Mucosa of descending colon (tissue), 3 donors: ENCODE results near the gene SH3GLB1. TPM values are rescaled to one million over a fixed set of nuclear protein-coding genes. Genes with fewer than 3 reads are reported as not detected.

Source experiments
- ATAC-seq: fragments of 200-7000 bp; cut with Tn5 transposase; one replicate; pipeline ENCODE4 v1.9.1; 2020; ENCODE audit warnings: mild to moderate bottlenecking, moderate library complexity
- DNase-seq, 3 donors: peaks; one replicate each; pipeline ENCODE4 v3.0.0-alpha.2; 2020
- H3K36me3 ChIP-seq: fragments of 200-600 bp; one replicate; pipeline ENCODE4 v1.8.0; 2021; ENCODE audit warnings: low read depth, mild to moderate bottlenecking
- H3K4me1 ChIP-seq: fragments of 200-600 bp; one replicate; pipeline ENCODE4 v1.8.0; 2021; ENCODE audit warnings: low read depth, mild to moderate bottlenecking
- H3K4me3 ChIP-seq: fragments of 200-600 bp; one replicate; pipeline ENCODE4 v1.8.0; 2021; ENCODE audit warnings: mild to moderate bottlenecking
- H3K9me3 ChIP-seq: fragments of 200-600 bp; one replicate; pipeline ENCODE4 v1.8.0; 2021; ENCODE audit warnings: mild to moderate bottlenecking
- CTCF ChIP-seq: fragments of 200-600 bp; IDR thresholded peaks from one replicate; pipeline ENCODE4 v1.8.0; 2022; ENCODE audit warnings: antibody characterized with exemption, mild to moderate bottlenecking
- intact Hi-C, 2 donors: fragments of 100-400 bp; cut with DNase I in 1 of 2; cut with micrococcal nuclease in 1 of 2; formaldehyde crosslinking; loops; one replicate each; pipeline versions ENCODE4 v1.11.0 to v1.11.1; 2022; cut with DNase I, micrococcal nuclease
- total RNA-seq, 3 donors: library from RNA; stranded (reverse); fragmentation: NEBNext Ultra II Directional in 2 of 3; extraction: Animal tissue kit (Norgen Biotek cat#: 25700) in 2 of 3; gene quantifications; one replicate each; pipeline versions ENCODE4 v1.2.1 to v1.2.4, GENCODE V29; 2021 to 2023
- donor health status: DM: no; HTN: no; CAD: no; lungs with moderate emphysema.
- donor health status: DM: no; HTN: no; CAD: no.
- donor health status: DM: no; HTN: yes; CAD: no.

SH3GLB1 gene
- total RNA-seq, 3 donors from 2014 or later, result 109 to 114 (median 110) TPM

- H3K9me3 ChIP-seq, result no peaks in the 10 kb centered on the region
- no peak for TF ChIP-seq CTCF
- DNase-seq (peak in 1 of 3 donors; percentile 44), ATAC-seq (peak; percentile 41)
- intact Hi-C loops, result no loop called here
- H3K4me1 ChIP-seq, result peaks cover 3% of the 10 kb centered on the region
- no peak overlapping the region for H3K4me3 ChIP-seq
- H3K36me3 ChIP-seq, result no peaks in the 10 kb centered on the region
These were observed 53.1 kb downstream of the SH3GLB1 start for GRCh38 chr1:86757272-86757984.

- H3K9me3 ChIP-seq, result no peaks in the 10 kb centered on the region
- peak; percentile 90 for ATAC-seq
- H3K4me3 ChIP-seq, result no peak overlapping the region
- no peak for TF ChIP-seq CTCF
- intact Hi-C loops, result no loop called here
- no peaks in the 10 kb centered on the region for H3K36me3 ChIP-seq
- H3K4me1 ChIP-seq, result peaks cover 3% of the 10 kb centered on the region
- DNase-seq, result peak; percentile 82 to 83 (median 83)
These were observed 54.2 kb downstream of the SH3GLB1 start for GRCh38 chr1:86758570-86758969.

- intact Hi-C loops, result no loop called here
- no peak for ATAC-seq
- no peaks in the 10 kb centered on the region for H3K4me1 ChIP-seq
- H3K9me3 ChIP-seq, result no peaks in the 10 kb centered on the region
- H3K36me3 ChIP-seq, result no peaks in the 10 kb centered on the region
- TF ChIP-seq CTCF, result no peak
- DNase-seq, result no peak
- no peak overlapping the region for H3K4me3 ChIP-seq
These were observed 55.8 kb downstream of the SH3GLB1 start for GRCh38 chr1:86760199-86760598.

- intact Hi-C loops, result no loop called here
- no peak for DNase-seq
- no peak for TF ChIP-seq CTCF
These were observed 58.0 kb downstream of the SH3GLB1 start for GRCh38 chr1:86762336-86762735.

GRCh38 chr1:86764523-86764922, 60.1 kb downstream of the SH3GLB1 start:
- intact Hi-C loops, result no loop called here
- ATAC-seq (no peak), DNase-seq (no peak)
- no peak overlapping the region for H3K4me3 ChIP-seq
- H3K4me1 ChIP-seq, result no peaks in the 10 kb centered on the region
- no peak for TF ChIP-seq CTCF
- H3K36me3 ChIP-seq, result no peaks in the 10 kb centered on the region
- no peaks in the 10 kb centered on the region for H3K9me3 ChIP-seq

More at GRCh38 chr1:86762336-86762735, 58.0 kb downstream of the SH3GLB1 start:
- no peak overlapping the region for H3K4me3 ChIP-seq
- H3K9me3 ChIP-seq, result no peaks in the 10 kb centered on the region
- ATAC-seq, result peak; percentile 4
- H3K36me3 ChIP-seq, result no peaks in the 10 kb centered on the region
- H3K4me1 ChIP-seq, result no peaks in the 10 kb centered on the region

GRCh38 chr1:86765073-86765472, 60.7 kb downstream of the SH3GLB1 start:
- ATAC-seq, result peak; percentile 59
- no peak for TF ChIP-seq CTCF
- no peak for DNase-seq
- Histone ChIP-seq H3K4me3 (no peak overlapping the region), H3K4me1 (no peaks in the 10 kb centered on the region), H3K9me3 (no peaks in the 10 kb centered on the region), H3K36me3 (no peaks in the 10 kb centered on the region)
- intact Hi-C loops, result no loop called here
